IMR-90 (cell line): ENCODE measurements around the gene TUBB6.

Experiments used
- POLR2A ChIP-seq: IDR thresholded peaks from 2 replicates; pipeline ENCODE4 v1.6.1; 2012; ENCODE audit warnings: mild to moderate bottlenecking, low read depth, low read length
- RAD21 ChIP-seq: IDR thresholded peaks from 2 replicates; pipeline ENCODE4 v1.6.1; 2012; ENCODE audit warnings: low read length, improper control_type of control experiment
- TF ChIP-seq, protein P1 (sequence below): fragments of 150-350 bp; IDR thresholded peaks from 2 replicates; pipeline ENCODE4 v1.6.1; 2017; ENCODE audit warnings: mild to moderate bottlenecking, antibody characterized with exemption, low read length, low read depth
- TF ChIP-seq, protein P2 (sequence below): conservative IDR thresholded peaks from 2 replicates; pipeline ENCODE4 v1.5.1; 2012; ENCODE audit warnings: mild to moderate bottlenecking, low read depth, low read length, improper control_type of control experiment

DNA sequence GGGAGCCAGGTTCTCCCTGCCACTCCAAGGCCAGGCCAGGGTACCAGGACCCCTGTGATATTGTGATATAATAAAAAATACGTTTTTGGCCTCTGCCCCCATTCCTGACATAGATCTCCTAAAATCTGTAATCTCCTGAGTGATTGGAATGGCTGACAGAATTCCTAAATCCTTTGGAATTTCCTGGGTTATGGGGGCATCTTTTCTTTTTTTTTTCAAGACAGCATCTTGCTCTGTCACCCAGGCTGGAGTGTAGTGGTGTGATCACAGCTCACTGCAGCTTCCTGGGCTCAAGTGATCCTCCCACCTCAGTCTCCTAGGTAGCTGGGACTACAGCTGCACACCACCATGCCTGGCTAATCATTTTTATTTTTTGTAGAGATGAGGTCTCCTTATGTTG is 26.2 kb upstream of the TUBB6 start:
- TF ChIP-seq POLR2A (no peak), RAD21 (no peak)
- TF ChIP-seq, protein P1, sequence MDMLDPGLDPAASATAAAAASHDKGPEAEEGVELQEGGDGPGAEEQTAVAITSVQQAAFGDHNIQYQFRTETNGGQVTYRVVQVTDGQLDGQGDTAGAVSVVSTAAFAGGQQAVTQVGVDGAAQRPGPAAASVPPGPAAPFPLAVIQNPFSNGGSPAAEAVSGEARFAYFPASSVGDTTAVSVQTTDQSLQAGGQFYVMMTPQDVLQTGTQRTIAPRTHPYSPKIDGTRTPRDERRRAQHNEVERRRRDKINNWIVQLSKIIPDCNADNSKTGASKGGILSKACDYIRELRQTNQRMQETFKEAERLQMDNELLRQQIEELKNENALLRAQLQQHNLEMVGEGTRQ = no peak
- TF ChIP-seq, protein P2, sequence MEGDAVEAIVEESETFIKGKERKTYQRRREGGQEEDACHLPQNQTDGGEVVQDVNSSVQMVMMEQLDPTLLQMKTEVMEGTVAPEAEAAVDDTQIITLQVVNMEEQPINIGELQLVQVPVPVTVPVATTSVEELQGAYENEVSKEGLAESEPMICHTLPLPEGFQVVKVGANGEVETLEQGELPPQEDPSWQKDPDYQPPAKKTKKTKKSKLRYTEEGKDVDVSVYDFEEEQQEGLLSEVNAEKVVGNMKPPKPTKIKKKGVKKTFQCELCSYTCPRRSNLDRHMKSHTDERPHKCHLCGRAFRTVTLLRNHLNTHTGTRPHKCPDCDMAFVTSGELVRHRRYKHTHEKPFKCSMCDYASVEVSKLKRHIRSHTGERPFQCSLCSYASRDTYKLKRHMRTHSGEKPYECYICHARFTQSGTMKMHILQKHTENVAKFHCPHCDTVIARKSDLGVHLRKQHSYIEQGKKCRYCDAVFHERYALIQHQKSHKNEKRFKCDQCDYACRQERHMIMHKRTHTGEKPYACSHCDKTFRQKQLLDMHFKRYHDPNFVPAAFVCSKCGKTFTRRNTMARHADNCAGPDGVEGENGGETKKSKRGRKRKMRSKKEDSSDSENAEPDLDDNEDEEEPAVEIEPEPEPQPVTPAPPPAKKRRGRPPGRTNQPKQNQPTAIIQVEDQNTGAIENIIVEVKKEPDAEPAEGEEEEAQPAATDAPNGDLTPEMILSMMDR = no peak
